HG03095 (cell line): ENCODE data around the gene USP17L15.
"Not testable (repeated sequence)": the region's sequence is repeated elsewhere in the genome, so short reads cannot be mapped to it uniquely, and the experiment has no call there.

Experiments used
- ATAC-seq: cut with Tn5 transposase; IDR thresholded peaks from one replicate; pipeline ENCODE4 v1.9.1; 2021; ENCODE audit warnings: moderate library complexity; ENCODE audit not compliant: unreplicated experiment

Gene USP17L15, protein sequence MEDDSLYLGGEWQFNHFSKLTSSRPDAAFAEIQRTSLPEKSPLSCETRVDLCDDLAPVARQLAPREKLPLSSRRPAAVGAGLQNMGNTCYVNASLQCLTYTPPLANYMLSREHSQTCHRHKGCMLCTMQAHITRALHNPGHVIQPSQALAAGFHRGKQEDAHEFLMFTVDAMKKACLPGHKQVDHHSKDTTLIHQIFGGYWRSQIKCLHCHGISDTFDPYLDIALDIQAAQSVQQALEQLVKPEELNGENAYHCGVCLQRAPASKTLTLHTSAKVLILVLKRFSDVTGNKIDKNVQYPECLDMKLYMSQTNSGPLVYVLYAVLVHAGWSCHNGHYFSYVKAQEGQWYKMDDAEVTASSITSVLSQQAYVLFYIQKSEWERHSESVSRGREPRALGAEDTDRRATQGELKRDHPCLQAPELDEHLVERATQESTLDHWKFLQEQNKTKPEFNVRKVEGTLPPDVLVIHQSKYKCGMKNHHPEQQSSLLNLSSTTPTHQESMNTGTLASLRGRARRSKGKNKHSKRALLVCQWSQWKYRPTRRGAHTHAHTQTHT

DNA sequence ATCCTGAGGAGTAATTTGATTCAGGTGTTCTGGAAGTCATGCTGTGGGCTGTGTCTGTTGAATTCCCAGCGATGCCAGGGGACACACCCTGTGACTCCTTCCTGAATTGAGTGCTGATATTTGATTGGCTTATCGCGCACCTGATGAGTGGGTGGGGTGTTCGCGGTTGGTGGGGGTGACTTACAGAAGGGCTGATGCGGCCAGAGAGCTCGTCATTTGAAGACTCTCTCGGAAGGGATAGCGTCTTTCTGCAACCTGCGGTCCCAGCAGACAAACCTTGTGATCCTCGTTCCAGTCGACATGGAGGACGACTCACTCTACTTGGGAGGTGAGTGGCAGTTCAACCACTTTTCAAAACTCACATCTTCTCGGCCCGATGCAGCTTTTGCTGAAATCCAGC lies at the start of gene USP17L15:
USP17L15 (plus strand) TSS at position 301 of the 400 bp plus-strand sequence; CDS start at position 301, 0 bp downstream.
- not testable (repeated sequence) for ATAC-seq

DNA sequence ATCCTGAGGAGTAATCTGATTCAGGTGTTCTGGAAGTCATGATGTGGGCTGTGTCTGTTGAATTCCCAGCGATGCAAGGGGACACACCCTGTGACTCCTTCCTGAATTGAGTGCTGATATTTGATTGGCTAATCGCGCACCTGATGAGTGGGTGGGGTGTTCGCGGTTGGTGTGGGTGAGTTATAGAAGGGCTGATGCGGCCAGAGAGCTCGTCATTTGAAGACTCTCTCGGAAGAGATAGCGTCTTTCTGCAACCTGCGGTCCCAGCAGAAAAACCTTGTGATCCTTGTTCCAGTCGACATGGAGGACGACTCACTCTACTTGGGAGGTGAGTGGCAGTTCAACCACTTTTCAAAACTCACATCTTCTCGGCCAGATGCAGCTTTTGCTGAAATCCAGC lies 23.8 kb upstream of the USP17L15 start, which contains the start of gene USP17L10:
USP17L10 (plus strand) TSS at position 301 of the 400 bp plus-strand sequence; CDS start at position 301, 0 bp downstream.
- not testable (repeated sequence) for ATAC-seq

DNA sequence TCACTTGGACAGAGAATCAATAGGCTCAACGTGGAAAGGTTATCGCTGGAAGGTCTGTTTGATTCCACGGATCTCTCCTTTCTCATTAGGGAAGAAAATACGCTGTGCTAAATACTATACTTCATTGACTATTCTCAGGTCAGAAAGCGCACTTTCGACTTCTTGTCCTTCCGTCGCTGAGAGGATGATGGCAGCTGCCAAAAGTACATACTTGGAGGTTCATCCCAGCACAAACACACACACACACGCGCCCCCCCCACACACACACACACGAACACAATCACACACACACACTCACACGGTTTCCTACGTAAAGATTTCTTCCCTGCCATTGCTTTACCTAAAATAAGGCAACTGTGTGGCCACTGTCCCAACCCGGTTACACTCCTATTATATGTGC lies 19.5 kb upstream of the USP17L15 start:
- ATAC-seq, result not testable (repeated sequence)

DNA sequence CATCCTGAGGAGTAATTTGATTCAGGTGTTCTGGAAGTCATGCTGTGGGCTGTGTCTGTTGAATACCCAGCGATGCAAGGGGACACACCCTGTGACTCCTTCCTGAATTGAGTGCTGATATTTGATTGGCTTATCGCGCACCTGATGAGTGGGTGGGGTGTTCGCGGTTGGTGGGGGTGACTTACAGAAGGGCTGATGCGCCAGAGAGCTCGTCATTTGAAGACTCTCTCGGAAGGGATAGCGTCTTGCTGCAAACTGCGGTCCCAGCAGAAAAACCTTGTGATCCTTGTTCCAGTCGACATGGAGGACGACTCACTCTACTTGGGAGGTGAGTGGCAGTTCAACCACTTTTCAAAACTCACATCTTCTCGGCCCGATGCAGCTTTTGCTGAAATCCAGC lies 19.1 kb upstream of the USP17L15 start, which contains the start of gene USP17L11:
USP17L11 (plus strand) TSS at position 301 of the 400 bp plus-strand sequence; CDS start at position 301, 0 bp downstream.
- ATAC-seq, result not testable (repeated sequence)

DNA sequence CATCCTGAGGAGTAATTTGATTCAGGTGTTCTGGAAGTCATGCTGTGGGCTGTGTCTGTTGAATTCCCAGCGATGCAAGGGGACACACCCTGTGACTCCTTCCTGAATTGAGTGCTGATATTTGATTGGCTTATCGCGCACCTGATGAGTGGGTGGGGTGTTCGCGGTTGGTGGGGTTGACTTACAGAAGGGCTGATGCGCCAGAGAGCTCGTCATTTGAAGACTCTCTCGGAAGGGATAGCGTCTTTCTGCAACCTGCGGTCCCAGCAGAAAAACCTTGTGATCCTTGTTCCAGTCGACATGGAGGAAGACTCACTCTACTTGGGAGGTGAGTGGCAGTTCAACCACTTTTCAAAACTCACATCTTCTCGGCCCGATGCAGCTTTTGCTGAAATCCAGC lies 14.3 kb upstream of the USP17L15 start, which contains the start of gene USP17L12:
USP17L12 (plus strand) TSS at position 301 of the 400 bp plus-strand sequence; CDS start at position 301, 0 bp downstream.
- not testable (repeated sequence) for ATAC-seq

DNA sequence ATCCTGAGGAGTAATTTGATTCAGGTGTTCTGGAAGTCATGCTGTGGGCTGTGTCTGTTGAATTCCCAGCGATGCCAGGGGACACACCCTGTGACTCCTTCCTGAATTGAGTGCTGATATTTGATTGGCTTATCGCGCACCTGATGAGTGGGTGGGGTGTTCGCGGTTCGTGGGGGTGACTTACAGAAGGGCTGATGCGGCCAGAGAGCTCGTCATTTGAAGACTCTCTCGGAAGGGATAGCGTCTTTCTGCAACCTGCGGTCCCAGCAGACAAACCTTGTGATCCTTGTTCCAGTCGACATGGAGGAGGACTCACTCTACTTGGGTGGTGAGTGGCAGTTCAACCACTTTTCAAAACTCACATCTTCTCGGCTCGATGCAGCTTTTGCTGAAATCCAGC lies 9.6 kb upstream of the USP17L15 start, which contains the start of gene USP17L13:
USP17L13 (plus strand) TSS at position 301 of the 400 bp plus-strand sequence; CDS start at position 301, 0 bp downstream.
- not testable (repeated sequence) for ATAC-seq

DNA sequence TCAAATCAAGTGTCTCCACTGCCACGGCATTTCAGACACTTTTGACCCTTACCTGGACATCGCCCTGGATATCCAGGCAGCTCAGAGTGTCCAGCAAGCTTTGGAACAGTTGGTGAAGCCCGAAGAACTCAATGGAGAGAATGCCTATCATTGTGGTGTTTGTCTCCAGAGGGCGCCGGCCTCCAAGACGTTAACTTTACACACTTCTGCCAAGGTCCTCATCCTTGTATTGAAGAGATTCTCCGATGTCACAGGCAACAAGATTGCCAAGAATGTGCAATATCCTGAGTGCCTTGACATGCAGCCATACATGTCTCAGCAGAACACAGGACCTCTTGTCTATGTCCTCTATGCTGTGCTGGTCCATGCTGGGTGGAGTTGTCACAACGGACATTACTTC lies 3.9 kb upstream of the USP17L15 start:
- ATAC-seq, result not testable (repeated sequence)

DNA sequence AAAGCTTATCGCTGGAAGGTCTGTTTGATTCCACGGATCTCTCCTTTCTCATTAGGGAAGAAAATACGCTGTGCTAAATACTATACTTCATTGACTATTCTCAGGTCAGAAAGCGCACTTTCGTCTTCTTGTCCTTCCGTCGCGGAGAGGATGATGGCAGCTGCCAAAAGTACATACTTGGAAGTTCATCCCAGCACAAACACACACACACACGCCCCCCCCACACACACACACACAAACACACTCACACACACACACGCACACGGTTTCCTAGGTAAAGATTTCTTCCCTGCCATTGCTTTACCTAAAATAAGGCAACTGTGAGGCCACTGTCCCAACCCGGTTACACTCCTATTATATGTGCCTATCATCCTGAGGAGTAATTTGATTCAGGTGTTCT lies 4.3 kb downstream of the USP17L15 start:
- ATAC-seq, result not testable (repeated sequence)

DNA sequence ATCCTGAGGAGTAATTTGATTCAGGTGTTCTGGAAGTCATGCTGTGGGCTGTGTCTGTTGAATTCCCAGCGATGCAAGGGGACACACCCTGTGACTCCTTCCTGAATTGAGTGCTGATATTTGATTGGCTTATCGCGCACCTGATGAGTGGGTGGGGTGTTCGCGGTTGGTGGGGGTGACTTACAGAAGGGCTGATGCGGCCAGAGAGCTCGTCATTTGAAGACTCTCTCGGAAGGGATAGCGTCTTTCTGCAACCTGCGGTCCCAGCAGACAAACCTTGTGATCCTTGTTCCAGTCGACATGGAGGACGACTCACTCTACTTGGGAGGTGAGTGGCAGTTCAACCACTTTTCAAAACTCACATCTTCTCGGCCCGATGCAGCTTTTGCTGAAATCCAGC lies 9.4 kb downstream of the USP17L15 start, which contains the start of gene USP17L17:
USP17L17 (plus strand) TSS at position 301 of the 400 bp plus-strand sequence; CDS start at position 301, 0 bp downstream.
- not testable (repeated sequence) for ATAC-seq

DNA sequence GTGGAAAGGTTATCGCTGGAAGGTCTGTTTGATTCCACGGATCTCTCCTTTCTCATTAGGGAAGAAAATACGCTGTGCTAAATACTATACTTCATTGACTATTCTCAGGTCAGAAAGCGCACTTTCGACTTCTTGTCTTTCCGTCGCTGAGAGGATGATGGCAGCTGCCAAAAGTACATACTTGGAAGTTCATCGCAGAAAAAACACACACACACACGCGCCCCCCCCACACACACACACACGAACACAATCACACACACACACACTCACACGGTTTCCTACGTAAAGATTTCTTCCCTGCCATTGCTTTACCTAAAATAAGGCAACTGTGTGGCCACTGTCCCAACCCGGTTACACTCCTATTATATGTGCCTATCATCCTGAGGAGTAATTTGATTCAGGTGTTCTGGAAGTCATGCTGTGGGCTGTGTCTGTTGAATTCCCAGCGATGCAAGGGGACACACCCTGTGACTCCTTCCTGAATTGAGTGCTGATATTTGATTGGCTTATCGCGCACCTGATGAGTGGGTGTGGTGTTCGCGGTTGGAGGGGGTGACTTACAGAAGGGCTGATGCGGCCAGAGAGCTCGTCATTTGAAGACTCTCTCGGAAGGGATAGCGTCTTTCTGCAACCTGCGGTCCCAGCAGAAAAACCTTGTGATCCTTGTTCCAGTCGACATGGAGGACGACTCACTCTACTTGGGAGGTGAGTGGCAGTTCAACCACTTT lies 13.9 kb downstream of the USP17L15 start, which contains the start of gene USP17L18:
USP17L18 (plus strand) TSS at position 678 of the 728 bp plus-strand sequence; CDS start at position 678, 0 bp downstream.
- ATAC-seq, result not testable (repeated sequence)

DNA sequence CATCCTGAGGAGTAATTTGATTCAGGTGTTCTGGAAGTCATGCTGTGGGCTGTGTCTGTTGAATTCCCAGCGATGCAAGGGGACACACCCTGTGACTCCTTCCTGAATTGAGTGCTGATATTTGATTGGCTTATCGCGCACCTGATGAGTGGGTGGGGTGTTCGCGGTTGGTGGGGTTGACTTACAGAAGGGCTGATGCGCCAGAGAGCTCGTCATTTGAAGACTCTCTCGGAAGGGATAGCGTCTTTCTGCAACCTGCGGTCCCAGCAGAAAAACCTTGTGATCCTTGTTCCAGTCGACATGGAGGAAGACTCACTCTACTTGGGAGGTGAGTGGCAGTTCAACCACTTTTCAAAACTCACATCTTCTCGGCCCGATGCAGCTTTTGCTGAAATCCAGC lies 18.9 kb downstream of the USP17L15 start, which contains the start of gene USP17L19:
USP17L19 (plus strand) TSS at position 301 of the 400 bp plus-strand sequence; CDS start at position 301, 0 bp downstream.
- ATAC-seq, result not testable (repeated sequence)

DNA sequence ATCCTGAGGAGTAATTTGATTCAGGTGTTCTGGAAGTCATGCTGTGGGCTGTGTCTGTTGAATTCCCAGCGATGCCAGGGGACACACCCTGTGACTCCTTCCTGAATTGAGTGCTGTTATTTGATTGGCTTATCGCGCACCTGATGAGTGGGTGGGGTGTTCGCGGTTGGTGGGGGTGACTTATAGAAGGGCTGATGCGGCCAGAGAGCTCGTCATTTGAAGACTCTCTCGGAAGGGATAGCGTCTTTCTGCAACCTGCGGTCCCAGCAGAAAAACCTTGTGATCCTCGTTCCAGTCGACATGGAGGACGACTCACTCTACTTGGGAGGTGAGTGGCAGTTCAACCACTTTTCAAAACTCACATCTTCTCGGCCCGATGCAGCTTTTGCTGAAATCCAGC lies 23.6 kb downstream of the USP17L15 start, which contains the start of gene USP17L20:
USP17L20 (plus strand) TSS at position 301 of the 400 bp plus-strand sequence; CDS start at position 301, 0 bp downstream.
- not testable (repeated sequence) for ATAC-seq

DNA sequence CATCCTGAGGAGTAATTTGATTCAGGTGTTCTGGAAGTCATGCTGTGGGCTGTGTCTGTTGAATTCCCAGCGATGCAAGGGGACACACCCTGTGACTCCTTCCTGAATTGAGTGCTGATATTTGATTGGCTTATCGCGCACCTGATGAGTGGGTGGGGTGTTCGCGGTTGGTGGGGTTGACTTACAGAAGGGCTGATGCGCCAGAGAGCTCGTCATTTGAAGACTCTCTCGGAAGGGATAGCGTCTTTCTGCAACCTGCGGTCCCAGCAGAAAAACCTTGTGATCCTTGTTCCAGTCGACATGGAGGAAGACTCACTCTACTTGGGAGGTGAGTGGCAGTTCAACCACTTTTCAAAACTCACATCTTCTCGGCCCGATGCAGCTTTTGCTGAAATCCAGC lies 28.4 kb downstream of the USP17L15 start, which contains the start of gene USP17L21:
USP17L21 (plus strand) TSS at position 301 of the 400 bp plus-strand sequence; CDS start at position 301, 0 bp downstream.
- not testable (repeated sequence) for ATAC-seq

DNA sequence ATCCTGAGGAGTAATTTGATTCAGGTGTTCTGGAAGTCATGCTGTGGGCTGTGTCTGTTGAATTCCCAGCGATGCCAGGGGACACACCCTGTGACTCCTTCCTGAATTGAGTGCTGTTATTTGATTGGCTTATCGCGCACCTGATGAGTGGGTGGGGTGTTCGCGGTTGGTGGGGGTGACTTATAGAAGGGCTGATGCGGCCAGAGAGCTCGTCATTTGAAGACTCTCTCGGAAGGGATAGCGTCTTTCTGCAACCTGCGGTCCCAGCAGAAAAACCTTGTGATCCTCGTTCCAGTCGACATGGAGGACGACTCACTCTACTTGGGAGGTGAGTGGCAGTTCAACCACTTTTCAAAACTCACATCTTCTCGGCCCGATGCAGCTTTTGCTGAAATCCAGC lies 33.1 kb downstream of the USP17L15 start, which contains the start of gene USP17L22:
USP17L22 (plus strand) TSS at position 301 of the 400 bp plus-strand sequence; CDS start at position 301, 0 bp downstream.
- ATAC-seq, result not testable (repeated sequence)

DNA sequence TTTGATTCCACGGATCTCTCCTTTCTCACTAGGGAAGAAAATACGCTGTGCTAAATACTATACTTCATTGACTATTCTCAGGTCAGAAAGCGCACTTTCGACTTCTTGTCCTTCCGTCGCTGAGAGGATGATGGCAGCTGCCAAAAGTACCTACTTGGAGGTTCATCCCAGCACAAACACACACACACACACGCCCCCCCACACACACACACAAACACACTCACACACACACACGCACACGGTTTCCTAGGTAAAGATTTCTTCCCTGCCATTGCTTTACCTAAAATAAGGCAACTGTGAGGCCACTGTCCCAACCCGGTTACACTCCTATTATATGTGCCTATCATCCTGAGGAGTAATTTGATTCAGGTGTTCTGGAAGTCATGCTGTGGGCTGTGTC lies 37.5 kb downstream of the USP17L15 start:
- ATAC-seq, result not testable (repeated sequence)
